IMR-90 (cell line): ENCODE data around the gene ZNF335. TPM values are rescaled to one million over a fixed set of nuclear protein-coding genes. Genes with fewer than 3 reads are reported as not detected.

ENCODE experiments used
- ATAC-seq: fragments of 200-7000 bp; cut with Tn5 transposase; 2 replicates; pipeline ENCODE4 v1.9.1; 2020; ENCODE audit warnings: low read depth, mild to moderate bottlenecking, moderate library complexity
- BruUV-seq: library from RNA; stranded (reverse); fragments of 400-500 nt; replicated peaks from 2 replicates; lab custom pipeline; 2021; lab: Mats Ljungman, UMichigan
- CTCF ChIA-PET: fragments of 300-600 bp; formaldehyde crosslinking; extraction: SDS; loops from one replicate; lab custom pipeline; 2021; ENCODE audit warnings: antibody characterized with exemption; lab: Yijun Ruan, JAX
- POLR2A ChIA-PET: fragments of 300-600 bp; sonication (Branson Sonifier 250); formaldehyde crosslinking; loops from one replicate; lab custom pipeline; 2022; ENCODE audit warnings: antibody characterized with exemption; ENCODE audit not compliant: unreplicated experiment; lab: Charles Lee
- DNase-seq: peaks from one replicate; pipeline ENCODE4 v3.0.0; 2013
- H2AFZ ChIP-seq: replicated peaks from 2 replicates; pipeline ENCODE3; 2013; ENCODE audit warnings: low read length, mild to moderate bottlenecking; ENCODE audit not compliant: poor library complexity
- H2AK5ac ChIP-seq: 2 replicates; pipeline ENCODE4 v1.6.1; 2013; ENCODE audit warnings: low read depth, low read length, inconsistent platforms
- H2AK9ac ChIP-seq: replicated peaks from 2 replicates; pipeline ENCODE3; 2013; ENCODE audit warnings: mild to moderate bottlenecking, low read depth, low read length, moderate library complexity; ENCODE audit not compliant: poor library complexity
- H2BK120ac ChIP-seq: 2 replicates; pipeline ENCODE4 v1.6.1; 2013; ENCODE audit warnings: low read depth, low read length, inconsistent platforms
- H2BK15ac ChIP-seq: 3 replicates; pipeline ENCODE4 v1.6.1; 2013; ENCODE audit warnings: low read depth, low read length, inconsistent platforms
- H2BK20ac ChIP-seq: 2 replicates; pipeline ENCODE4 v1.6.1; 2013; ENCODE audit warnings: low read depth, mild to moderate bottlenecking, inconsistent platforms, low read length, moderate library complexity
- H2BK5ac ChIP-seq: 2 replicates; pipeline ENCODE4 v1.6.1; 2013; ENCODE audit warnings: mild to moderate bottlenecking, low read depth, low read length, inconsistent platforms; ENCODE audit not compliant: poor library complexity, severe bottlenecking
- H3K14ac ChIP-seq: replicated peaks from 2 replicates; pipeline ENCODE4 v1.6.1; 2013; ENCODE audit warnings: low read depth, low read length, inconsistent platforms
- H3K18ac ChIP-seq: 2 replicates; pipeline ENCODE4 v1.6.1; 2013; ENCODE audit warnings: low read depth, low read length, control low read depth
- H3K23ac ChIP-seq: 2 replicates; pipeline ENCODE4 v1.6.1; 2013; ENCODE audit warnings: low read depth, low read length, inconsistent platforms
- H3K27ac ChIP-seq: 2 replicates; pipeline ENCODE4 v1.5.1; 2013; ENCODE audit warnings: mild to moderate bottlenecking, control low read depth, low read length; ENCODE audit not compliant: insufficient read depth
- H3K27me3 ChIP-seq: 2 replicates; pipeline ENCODE4 v1.6.1; 2013; ENCODE audit warnings: low read length; ENCODE audit not compliant: control insufficient read depth, insufficient read depth
- H3K36me3 ChIP-seq: 2 replicates; pipeline ENCODE4 v1.6.1; 2013; ENCODE audit warnings: low read length, mixed read lengths; ENCODE audit not compliant: control insufficient read depth, insufficient read depth
- H3K4ac ChIP-seq: 2 replicates; pipeline ENCODE4 v1.6.1; 2013; ENCODE audit warnings: low read depth, low read length, inconsistent platforms
- H3K4me1 ChIP-seq: 2 replicates; pipeline ENCODE4 v1.6.1; 2013; ENCODE audit warnings: low read length, mixed read lengths; ENCODE audit not compliant: control insufficient read depth, insufficient read depth
- H3K4me2 ChIP-seq: 2 replicates; pipeline ENCODE4 v1.6.1; 2013; ENCODE audit warnings: low read depth, mild to moderate bottlenecking, control low read depth, low read length, moderate library complexity
- H3K4me3 ChIP-seq: 2 replicates; pipeline ENCODE4 v1.5.1; 2013; ENCODE audit warnings: low read depth, mild to moderate bottlenecking, control low read depth, low read length, moderate library complexity; ENCODE audit not compliant: insufficient read depth
- H3K56ac ChIP-seq: 2 replicates; pipeline ENCODE4 v1.6.1; 2013; ENCODE audit warnings: low read length, inconsistent platforms; ENCODE audit not compliant: insufficient read depth; ENCODE audit errors: extremely low read depth
- H3K79me1 ChIP-seq, 2 experiments: 2 replicates each; pipeline ENCODE4 v1.6.1; 2013; ENCODE audit warnings: low read length in 2 of 2, inconsistent platforms in 1 of 2, low read depth in 1 of 2
- H3K9ac ChIP-seq: 2 replicates; pipeline ENCODE4 v1.6.1; 2013; ENCODE audit warnings: low read depth, low read length, control low read depth
- H3K9me1 ChIP-seq: 2 replicates; pipeline ENCODE4 v1.6.1; 2013; ENCODE audit warnings: low read length, inconsistent platforms; ENCODE audit not compliant: insufficient read depth
- H3K9me3 ChIP-seq: 2 replicates; pipeline ENCODE4 v1.6.1; 2013; ENCODE audit warnings: low read length; ENCODE audit not compliant: control insufficient read depth, insufficient read depth
- H4K20me1 ChIP-seq: 2 replicates; pipeline ENCODE4 v1.6.1; 2013; ENCODE audit warnings: low read length, inconsistent platforms; ENCODE audit not compliant: insufficient read depth
- H4K5ac ChIP-seq: 2 replicates; pipeline ENCODE4 v1.6.1; 2013; ENCODE audit warnings: mild to moderate bottlenecking, low read depth, low read length, control low read depth
- H4K8ac ChIP-seq, 2 experiments: 2 replicates each; pipeline ENCODE4 v1.6.1; 2013; ENCODE audit warnings: low read depth in 2 of 2, low read length in 2 of 2, control low read depth in 1 of 2, inconsistent platforms in 1 of 2
- H4K91ac ChIP-seq: 2 replicates; pipeline ENCODE4 v1.6.1; 2013; ENCODE audit warnings: low read depth, low read length, inconsistent platforms; ENCODE audit not compliant: insufficient read depth
- BHLHE40 ChIP-seq: fragments of 150-350 bp; IDR thresholded peaks from 2 replicates; pipeline ENCODE4 v1.6.1; 2016; ENCODE audit warnings: mild to moderate bottlenecking, low read depth, low read length
- WGBS, 2 experiments: methylation state at CpG; one replicate each; pipeline versions ENCODE4 v1.1.5 to v1.1.7; 2013; ENCODE audit warnings: missing lambda C conversion rate in 2 of 2; ENCODE audit not compliant: insufficient read length in 1 of 2; ENCODE audit errors: extremely low coverage in 2 of 2; 5-methylcytosine and 5-hydroxymethylcytosine counted together
- dilution Hi-C: fragments of 300-500 bp; cut with HindIII; formaldehyde crosslinking; loops from one replicate; pipeline ENCODE4 v1.14.3; 2018; ENCODE audit warnings: low sequenced_read_pairs; ENCODE audit not compliant: unreplicated experiment
- in situ Hi-C: fragments of 300-500 bp; cut with MboI; formaldehyde crosslinking; loops from 3 replicates; pipeline ENCODE4 v1.14.3; 2019; ENCODE audit warnings: low sequenced_read_pairs, inconsistent platforms, mixed read lengths
- intact Hi-C: fragments of 100-400 bp; cut with micrococcal nuclease; formaldehyde crosslinking; loops from 2 replicates; pipeline ENCODE4 v1.10.0; 2022
- polyA plus RNA-seq, 3 experiments: library from polyadenylated mRNA; depleted of rRNA; stranded (reverse); fragments of >200 nt; gene quantifications; 2 replicates each; pipeline ENCODE4 v1.2.3, GENCODE V29; 2012; ENCODE audit warnings: low replicate concordance in 1 of 3
- total RNA-seq: library from RNA; depleted of rRNA; stranded (reverse); fragments of >200 nt; gene quantifications from 2 replicates; pipeline ENCODE4 v1.2.3, GENCODE V29; 2012

Gene ZNF335
- total and polyA plus RNA-seq, 2 of the 4 experiments (the other 2 are of a cell fraction) = 11.8 to 17.8 TPM

- Histone ChIP-seq H2AK9ac (no peak overlapping the region), H3K4me2 (no peak overlapping the region), H2AK5ac (no peak overlapping the region), H4K20me1 (no peaks in the 10 kb centered on the region), H2BK20ac (no peak overlapping the region), H3K4me3 (no peak overlapping the region), H4K91ac (no peak overlapping the region), H3K79me1 (no peaks in the 10 kb centered on the region), H3K18ac (no peak overlapping the region), H3K9ac (no peak overlapping the region), H4K5ac (no peak overlapping the region), H3K36me3 (no peaks in the 10 kb centered on the region), H3K9me1 (no peaks in the 10 kb centered on the region), H3K4me1 (no peaks in the 10 kb centered on the region), H2BK120ac (no peak overlapping the region), H4K8ac (no peak overlapping the region), H3K4ac (no peak overlapping the region), H2AFZ (no peak overlapping the region), H3K9me3 (no peaks in the 10 kb centered on the region), H3K27me3 (peaks cover 64% of the 10 kb centered on the region), H3K27ac (no peak overlapping the region), H2BK15ac (no peak overlapping the region), H3K14ac (no peak overlapping the region), H3K56ac (no peak overlapping the region), H3K23ac (no peak overlapping the region), H2BK5ac (no peak overlapping the region)
- dilution Hi-C loops (no loop called here), intact Hi-C loops (no loop called here), in situ Hi-C loops (no loop called here)
- no TSS peak for BruUV-seq
- TF ChIP-seq BHLHE40 = no peak
- ATAC-seq (no peak), DNase-seq (no peak)
- ChIA-PET POLR2A (no interaction called here), CTCF (no interaction called here)
- WGBS, 2 experiments = no CpG with 5 or more reads among the region's 4 CpGs
These were observed 27.7 kb upstream of the ZNF335 start for GRCh38 chr20:45999557-46000261.
